ENCODE results near the gene SLC28A1.

GRCh38 chr15:84842781-84843180 is 41.7 kb upstream of the SLC28A1 start:
- TF ChIP-seq MAX (IDR thresholded peaks at IDR 0.05; ENCODE audit: low read depth, low read length) (no peak), CTCF (IDR thresholded peaks at IDR 0.05; ENCODE audit: low read depth, low read length) (no peak), POLR2A (IDR thresholded peaks at IDR 0.05; ENCODE audit: extremely low read depth, insufficient read length) (no peak)
